GM21515 (cell line): ENCODE results near the gene MGME1.
"Not testable (repeated sequence)": the region's sequence is repeated elsewhere in the genome, so short reads cannot be mapped to it uniquely, and the experiment has no call there.

ENCODE experiments used
- ATAC-seq: cut with Tn5 transposase; IDR thresholded peaks from one replicate; pipeline ENCODE4 v1.9.1; 2021; ENCODE audit not compliant: unreplicated experiment

The MGME1 gene

GRCh38 chr20:18018100-18018499 lies 49.3 kb downstream of the MGME1 start:
- no peak for ATAC-seq

GRCh38 chr20:18019068-18019467 lies 50.2 kb downstream of the MGME1 start:
- ATAC-seq: peak; percentile 54

GRCh38 chr20:18020931-18021330 lies 52.1 kb downstream of the MGME1 start:
- no peak for ATAC-seq

GRCh38 chr20:18024606-18025127 lies 55.8 kb downstream of the MGME1 start:
- ATAC-seq: no peak

- not testable (repeated sequence) for ATAC-seq
Measured at GRCh38 chr20:18027011-18027410, 58.2 kb downstream of the MGME1 start.

GRCh38 chr20:18030020-18030419 lies 61.2 kb downstream of the MGME1 start:
- no peak for ATAC-seq

- no peak for ATAC-seq
Measured at GRCh38 chr20:18031050-18031449, 62.2 kb downstream of the MGME1 start.

- ATAC-seq: no peak
Measured at GRCh38 chr20:18031888-18032509, 63.2 kb downstream of the MGME1 start.

- ATAC-seq: no peak
Measured at GRCh38 chr20:18032977-18033892, 64.4 kb downstream of the MGME1 start.

- ATAC-seq: no peak
Measured at GRCh38 chr20:18034039-18034438, 65.2 kb downstream of the MGME1 start.

- no peak for ATAC-seq
Measured at GRCh38 chr20:18039063-18039462, 70.2 kb downstream of the MGME1 start.
